ENCODE measurements around the gene F7.

Gene F7

DNA sequence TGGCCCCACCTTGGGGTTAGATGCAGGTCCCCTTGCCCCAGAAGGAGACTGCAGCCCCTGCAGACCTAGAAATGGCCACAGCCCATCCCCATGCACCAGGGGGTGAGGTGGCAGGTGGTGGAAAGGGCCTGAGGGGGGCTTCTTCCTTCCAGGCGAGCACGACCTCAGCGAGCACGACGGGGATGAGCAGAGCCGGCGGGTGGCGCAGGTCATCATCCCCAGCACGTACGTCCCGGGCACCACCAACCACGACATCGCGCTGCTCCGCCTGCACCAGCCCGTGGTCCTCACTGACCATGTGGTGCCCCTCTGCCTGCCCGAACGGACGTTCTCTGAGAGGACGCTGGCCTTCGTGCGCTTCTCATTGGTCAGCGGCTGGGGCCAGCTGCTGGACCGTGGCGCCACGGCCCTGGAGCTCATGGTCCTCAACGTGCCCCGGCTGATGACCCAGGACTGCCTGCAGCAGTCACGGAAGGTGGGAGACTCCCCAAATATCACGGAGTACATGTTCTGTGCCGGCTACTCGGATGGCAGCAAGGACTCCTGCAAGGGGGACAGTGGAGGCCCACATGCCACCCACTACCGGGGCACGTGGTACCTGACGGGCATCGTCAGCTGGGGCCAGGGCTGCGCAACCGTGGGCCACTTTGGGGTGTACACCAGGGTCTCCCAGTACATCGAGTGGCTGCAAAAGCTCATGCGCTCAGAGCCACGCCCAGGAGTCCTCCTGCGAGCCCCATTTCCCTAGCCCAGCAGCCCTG lies 12.8 kb downstream of the F7 start:
- no peak for DNase-seq (ENCODE audit: low read depth)

DNA sequence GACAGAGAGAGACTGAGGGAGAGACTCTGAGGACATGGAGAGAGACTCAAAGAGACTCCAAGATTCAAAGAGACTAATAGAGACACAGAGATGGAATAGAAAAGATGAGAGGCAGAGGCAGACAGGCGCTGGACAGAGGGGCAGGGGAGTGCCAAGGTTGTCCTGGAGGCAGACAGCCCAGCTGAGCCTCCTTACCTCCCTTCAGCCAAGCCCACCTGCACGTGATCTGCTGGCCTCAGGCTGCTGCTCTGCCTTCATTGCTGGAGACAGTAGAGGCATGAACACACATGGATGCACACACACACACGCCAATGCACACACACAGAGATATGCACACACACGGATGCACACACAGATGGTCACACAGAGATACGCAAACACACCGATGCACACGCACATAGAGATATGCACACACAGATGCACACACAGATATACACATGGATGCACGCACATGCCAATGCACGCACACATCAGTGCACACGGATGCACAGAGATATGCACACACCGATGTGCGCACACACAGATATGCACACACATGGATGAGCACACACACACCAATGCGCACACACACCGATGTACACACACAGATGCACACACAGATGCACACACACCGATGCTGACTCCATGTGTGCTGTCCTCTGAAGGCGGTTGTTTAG lies 13.7 kb downstream of the F7 start:
- no peak for DNase-seq (ENCODE audit: low read depth)

DNA sequence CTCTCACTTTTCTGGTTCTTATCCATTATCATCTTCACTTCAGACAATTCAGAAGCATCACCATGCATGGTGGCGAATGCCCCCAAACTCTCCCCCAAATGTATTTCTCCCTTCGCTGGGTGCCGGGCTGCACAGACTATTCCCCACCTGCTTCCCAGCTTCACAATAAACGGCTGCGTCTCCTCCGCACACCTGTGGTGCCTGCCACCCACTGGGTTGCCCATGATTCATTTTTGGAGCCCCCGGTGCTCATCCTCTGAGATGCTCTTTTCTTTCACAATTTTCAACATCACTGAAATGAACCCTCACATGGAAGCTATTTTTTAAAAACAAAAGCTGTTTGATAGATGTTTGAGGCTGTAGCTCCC lies 14.2 kb downstream of the F7 start:
- DNase-seq (ENCODE audit: low read depth): no peak

DNA sequence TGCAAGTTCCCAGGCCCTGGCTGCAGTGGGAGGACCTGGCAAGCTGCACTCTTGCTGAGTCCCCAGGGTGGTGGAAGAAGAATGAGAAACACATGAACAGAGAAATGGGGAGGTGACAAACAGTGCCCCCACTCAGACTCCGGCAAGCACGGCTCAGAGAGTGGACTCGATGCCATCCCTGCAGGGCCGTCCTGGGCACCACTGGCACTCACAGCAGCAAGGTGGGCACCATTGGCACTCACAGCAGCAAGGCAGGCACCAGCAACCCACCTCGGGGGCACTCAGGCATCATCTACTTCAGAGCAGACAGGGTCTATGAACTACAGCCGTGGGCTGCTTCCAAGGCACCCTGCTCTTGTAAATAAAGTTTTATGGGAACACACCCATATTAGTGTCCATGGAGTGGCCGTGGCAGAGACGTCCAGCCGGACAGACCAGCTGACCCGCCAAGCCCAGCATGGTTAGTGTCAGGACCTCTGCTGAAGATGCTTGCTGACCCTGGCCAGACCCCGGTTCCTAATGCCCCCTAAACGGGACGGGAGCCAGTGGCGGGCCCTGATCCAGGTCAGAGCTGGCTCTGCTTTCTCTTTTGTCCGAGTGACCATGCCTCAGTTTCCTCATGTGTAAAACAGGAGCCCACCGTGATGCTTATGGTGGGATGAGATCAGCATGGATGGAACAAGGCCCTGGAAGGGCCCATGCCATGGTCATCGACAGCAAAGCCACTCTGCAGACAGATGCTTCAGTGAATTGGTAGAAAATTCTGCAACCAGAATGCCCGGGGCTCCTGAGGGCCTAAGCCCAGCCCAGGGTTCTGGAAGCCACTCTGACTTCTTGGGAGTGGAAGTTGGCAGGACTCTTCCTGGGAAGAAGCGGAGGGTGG lies 14.9 kb downstream of the F7 start:
- DNase-seq (ENCODE audit: low read depth): no peak

DNA sequence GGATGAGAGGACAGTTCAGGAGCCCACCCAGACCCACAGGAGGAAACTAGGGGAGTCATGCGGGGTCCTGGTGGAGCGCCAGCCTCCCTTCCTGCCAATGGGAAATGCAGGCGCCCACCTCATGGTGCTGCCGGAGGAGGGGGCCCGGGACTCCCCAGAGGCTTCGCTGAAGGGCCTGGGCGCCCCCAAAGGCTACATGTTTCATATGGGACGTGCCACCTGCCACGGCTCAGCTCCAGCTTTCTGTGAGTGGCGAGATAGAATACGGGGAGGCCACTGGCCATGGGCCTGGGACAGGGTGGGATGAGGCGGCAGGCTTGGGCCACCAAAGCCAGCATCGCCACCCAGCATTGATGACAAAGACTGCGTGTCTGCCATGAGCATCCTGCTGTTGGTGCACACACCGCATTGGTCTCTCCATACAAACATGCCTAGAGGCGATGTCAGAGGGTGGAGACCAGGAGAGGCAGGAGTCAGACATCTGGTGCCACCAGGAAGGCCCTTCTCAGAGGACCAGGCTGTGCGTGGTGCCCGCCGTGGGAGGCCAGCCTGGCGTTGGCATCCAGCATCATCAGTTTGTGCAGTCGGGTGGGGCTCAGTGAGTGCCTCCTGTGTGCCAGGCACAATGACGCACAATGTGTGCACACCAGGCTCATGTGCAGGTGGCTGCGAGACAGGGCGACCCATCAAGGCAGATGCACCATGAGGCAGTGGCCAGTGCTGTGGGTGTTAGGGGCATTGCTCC lies 15.8 kb downstream of the F7 start:
- no peak for DNase-seq (ENCODE audit: low read depth)

DNA sequence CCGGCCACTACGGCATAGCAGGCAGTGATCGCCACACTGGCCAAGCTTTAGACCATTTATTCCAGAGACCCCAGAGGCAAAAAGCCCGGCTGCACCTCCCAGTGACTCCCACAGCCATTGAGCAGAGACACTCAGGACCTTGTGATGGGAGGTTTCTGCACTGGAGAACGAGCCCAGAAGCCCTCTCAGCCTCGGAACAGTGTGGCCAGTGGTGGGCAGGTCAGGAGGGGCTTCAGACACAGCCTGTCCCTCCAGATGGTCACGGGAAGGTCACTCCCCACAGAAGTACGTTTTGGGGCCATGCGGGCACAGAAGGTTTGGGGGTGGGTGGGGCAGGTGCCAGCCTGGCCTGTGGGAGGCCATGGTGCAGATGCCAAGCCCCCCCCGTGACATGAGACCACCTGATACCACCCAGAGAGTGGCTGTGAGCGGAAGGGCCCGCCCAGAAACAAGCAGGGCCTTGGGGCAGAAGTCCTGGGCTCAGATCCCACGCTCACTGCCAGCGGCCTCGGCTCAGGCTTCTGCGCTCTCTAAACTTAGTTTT lies 16.4 kb downstream of the F7 start:
- no peak for DNase-seq (ENCODE audit: low read depth)

DNA sequence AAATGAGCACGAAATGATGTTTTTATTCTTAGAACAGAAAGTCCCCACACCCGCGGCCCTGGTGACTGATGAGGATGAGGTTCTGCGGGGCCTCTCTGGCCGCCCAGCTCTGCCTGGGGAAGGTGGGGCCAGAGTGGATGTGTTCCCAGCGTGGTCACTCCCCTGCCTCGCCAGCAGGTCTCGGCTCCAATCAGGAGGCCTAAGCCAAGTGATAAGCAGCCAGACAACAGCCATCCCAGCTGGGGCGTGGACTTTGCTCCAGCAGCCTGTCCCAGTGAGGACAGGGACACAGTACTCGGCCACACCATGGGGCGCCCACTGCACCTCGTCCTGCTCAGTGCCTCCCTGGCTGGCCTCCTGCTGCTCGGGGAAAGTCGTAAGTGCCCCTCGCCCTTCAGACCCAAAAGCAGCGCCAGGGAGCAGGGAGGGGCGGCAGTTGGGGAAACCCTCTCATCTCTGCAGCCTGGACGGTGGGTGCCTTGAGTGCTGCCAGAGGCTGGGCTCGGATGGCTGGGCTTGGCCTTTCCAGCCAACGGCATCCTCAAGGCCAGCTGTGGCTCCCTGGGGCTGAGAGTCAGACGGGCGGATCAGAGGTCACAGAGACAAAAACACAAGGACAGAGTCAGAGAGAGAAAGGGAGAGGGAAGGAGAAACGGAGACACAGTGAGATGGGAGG lies 17.1 kb downstream of the F7 start, which contains the start of gene F10:
TSS of gene F10 (plus strand) at position 250 of the 676 bp plus-strand sequence. CDS start at position 307, 57 bp downstream.
- DNase-seq (ENCODE audit: low read depth): no peak

DNA sequence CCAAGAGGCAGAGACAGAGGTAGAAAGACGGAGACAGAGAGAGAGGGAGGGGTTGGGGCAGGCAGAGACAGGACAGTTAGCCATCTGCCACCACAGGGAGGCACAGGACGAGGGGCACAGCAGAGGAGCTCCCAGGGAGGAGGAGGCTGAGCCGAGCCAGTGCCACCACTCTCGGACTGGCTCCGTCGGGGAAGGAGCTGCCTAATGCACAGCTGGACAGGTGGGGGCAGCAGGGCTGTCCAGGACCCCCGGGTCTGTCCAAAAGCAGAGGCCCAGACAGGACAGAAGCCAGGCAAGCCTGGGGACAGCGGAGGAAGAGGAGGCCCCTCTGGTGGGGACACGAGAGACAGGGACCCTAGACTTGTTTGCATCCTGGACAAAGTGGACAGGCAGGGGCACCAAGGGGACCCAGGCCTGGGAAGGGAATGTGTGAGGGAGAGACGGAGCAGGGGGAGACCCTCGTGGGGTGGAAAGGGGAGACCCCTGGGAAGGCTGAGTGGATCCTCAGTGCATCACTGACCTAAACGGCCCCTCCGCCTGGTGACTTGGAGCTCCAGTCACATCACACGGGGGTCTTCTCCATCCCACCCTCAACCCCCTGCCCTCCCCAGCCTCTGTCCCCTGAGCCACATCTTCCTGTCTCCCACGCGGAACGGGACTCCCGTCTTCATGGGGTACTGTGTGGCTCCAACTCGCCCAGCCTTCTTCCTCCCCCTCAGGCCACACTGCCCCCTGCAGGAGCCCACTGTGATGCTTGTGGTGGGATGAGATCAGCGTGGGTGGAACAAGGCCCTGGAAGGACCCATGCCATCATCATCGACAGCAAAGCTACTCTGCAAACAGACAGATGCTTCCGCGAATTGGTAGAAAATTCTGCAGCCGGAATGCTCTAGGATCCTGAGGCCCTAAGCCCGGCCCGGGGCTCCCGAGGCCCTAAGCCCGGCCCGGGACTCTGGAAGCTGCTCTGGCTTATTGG lies 17.9 kb downstream of the F7 start:
- DNase-seq (ENCODE audit: low read depth): no peak

DNA sequence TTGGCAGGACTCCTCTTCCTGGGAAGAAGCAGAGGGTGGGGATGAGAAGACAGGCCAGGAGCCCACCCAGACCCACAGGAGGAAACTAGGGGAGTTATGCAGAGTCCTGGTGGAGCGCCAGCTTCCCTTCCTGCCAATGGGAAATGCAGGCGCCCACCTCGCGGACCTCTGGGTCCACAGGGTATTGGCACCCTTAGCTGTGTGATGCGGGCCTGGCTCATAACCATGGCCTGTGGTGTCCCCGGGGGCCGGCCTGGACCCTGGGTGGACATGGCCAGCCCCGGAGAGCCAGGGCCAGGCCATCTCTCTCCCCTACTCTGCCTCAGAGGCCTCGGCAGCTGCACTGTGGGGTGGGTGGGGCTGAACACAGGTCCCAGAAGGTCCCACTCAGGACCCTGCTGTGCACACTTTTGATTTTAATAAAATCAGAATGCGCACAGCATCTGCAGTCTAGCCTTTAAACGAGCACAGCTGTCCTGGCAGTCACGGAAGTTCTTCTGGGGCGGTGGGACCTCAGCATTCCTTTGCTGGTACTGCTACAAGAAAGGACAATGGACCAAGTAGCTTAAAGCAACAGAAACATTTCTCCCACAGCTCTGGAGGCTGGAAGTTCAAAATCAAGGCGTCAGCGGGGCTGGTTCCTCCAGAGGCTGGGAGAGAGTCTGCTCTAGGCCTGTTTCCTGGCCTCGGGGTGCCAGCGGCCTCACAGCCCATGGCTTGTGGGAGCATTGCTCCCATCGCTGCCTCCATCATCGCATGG lies 18.8 kb downstream of the F7 start:
- no peak for DNase-seq (ENCODE audit: low read depth)

DNA sequence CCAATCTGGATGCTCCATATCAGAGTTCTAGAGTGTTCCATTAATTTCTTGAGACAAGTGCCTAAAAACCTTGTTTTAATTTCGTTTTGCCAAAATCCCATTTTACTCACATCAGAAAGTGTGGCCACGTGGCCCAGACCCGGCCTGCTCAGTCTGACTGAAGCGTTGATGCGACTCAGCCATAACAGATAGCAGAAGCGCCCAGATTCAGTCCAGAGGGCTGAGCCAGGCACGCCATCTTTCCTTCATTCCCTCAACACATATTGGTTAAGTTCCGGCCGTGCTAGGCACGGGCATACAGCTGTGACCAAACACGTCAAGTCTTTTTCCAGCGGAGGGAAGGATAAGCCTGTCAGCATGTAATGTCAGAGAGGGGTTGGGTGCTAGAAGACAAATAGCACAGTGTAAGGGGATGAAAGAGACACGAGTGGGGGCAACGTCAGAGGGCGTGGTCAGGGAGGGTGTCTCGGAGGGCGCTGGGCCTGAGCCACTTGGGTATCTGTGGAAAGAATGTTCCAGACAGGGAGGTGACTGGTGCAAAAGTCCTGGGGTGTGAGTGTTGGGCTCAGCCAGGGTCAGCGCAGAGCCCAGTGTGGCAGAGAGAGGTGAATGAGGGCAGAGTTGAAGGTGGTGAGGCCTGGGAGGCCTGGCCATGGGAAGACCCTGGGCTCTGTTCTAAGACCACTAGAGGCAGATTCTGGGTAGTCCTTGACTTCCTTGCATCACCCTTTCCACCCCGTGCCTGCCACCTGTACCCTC lies 20.1 kb downstream of the F7 start:
- no peak for DNase-seq (ENCODE audit: low read depth)

DNA sequence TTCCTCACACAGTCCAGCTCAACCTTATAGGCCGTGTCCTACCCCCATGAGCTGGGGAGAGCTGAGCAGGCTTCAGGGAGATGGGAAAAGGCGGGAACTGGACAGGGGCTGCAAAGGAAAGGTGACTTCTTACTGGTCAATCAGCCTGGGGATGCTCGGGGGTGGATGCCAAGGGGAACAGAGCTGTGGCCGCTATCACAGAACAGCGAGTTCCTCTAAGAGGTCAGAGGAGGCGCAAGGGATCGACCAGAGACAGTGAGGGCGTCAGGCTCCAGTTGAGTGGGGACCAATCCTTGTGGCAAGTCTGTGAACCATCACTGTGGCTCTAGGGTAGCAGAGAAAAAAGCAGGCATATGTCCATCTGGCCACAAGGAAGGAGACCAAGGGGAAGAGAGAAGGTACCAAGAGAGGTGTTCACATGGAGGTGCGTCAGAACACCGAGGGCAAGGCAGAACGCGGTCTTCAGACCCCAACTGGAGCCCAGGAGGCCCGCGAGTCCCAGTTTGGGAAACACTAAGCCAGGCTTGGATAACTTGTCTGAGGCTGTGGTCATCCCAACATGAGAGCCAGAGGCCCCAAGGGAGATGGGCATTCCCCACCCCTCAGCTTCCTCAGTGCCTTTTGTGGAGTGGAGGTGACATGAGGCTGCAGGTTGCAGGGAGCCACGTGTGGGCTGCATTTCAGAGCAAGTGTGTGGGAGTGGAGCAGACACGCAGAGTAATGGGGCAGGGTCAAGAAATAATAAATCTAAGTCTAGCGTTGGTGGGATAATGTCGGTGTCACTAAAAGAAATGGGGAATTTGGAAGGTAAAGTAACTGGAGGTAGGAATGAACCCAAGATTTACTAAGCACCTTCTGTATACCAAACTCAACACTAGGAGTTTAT lies 20.9 kb downstream of the F7 start:
- DNase-seq (ENCODE audit: low read depth): no peak

DNA sequence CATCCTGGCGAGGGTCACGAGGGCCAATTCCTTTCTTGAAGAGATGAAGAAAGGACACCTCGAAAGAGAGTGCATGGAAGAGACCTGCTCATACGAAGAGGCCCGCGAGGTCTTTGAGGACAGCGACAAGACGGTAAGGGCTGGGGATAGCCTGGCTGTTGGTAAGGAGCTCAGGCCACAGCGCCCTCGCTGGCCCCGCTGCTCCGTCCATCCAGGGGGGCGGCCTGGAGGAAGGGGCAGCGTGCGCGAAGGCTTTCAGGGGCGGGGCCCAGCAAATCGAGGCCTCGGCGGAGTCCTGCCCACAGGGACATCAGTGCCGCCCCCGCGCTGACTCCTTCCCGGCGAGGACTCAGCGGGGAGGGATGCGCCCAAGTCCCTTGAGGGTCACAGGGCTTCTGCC lies 23.9 kb downstream of the F7 start:
- DNase-seq (ENCODE audit: low read depth): no peak

DNA sequence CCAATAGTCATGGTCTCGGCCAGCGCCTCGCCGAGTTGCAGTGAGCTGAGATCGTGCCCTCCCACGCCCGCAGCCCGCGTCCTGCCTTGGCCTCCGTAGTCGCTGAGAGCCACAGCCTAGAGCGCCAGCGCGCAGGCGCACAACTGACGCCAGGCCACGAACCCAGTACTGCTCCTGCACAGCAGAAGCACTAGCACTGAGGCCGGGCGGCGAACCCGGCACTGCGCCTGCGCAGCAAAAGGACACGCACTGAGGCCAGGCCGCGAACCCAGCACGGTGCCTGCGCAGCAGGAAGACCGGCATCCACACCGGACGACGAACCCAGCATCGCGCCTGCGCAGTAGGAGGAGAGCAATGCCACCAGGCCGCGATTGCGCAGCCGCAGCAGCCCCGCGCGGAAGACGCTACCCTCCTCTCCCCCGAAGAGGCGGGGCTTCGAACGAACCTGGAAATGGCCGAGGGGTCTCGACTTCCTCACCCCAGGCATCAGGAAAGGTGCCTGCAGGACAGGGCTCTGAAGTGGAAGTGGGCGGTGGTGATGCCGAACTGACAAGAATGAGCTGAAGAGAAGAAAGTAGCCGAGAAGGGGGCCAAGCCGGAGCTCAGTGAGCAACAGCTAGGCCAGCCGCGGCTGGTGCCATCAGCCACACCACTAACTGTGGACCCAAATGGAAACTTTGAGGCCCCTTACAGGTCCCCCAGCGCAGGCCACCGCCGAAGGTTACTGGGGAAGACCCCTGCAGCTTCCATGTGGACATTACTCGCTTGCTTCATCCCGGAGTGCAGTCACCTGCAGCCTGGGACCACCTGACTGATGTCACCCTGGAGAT lies 24.5 kb downstream of the F7 start:
- DNase-seq (ENCODE audit: low read depth): no peak

DNA sequence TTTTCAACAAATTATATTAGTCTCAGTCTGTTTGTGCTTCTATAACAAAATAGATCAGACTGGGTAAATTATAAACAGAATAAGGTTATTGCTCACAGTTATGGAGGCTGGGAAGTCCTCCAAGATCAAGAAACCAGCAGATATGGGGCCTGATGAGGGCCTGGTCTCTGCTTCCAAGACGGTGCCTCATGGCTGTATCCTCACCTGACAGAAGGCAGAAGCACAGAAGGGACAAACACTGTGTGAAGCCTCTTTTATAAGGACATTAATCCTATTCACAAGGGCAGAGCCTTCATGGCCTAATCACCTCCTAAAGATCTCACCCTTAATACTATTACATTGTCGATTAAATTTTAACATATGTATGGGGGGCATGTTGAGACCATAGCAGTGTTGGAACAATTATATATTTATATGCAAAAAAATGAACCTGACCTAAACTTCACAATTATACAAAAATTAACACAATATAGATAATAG lies 29.7 kb downstream of the F7 start:
- DNase-seq (ENCODE audit: low read depth): no peak

DNA sequence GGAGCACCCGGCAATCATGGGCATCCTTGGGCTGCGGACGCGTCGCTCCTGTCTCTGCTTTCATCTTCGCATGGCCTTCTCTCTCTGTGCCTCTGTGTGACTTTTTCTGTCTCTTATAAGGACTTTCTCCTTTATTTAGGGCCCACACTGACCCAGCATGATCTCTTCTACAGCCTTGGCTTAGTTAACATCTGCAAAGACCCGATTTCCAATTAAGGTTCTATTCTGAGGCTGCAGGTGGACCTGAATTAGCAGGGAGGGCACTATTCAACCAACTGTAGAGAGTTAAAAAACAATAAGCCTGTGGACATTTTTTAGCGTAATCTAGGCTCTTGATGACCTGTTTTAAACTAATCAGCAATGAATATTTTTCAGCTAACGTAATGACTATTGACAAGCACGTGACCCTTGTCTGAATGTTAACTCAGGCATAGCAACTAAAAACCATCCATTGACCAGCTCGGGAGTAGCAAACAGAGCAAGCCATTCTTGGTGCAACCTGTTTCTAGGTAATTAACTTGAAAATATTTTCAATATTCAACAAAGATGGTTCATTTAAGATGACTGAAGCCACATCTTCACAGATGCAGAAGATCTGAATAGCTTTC lies 32.2 kb downstream of the F7 start:
- DNase-seq (ENCODE audit: low read depth): no peak
